HEK293T (cell line): Measurements from ENCODE around the gene CYB561A3.

Source experiments
- ARNT ChIP-seq: fragments of 450-650 bp; IDR thresholded peaks from 2 replicates; pipeline ENCODE4 v1.6.1; 2017; ENCODE audit warnings: mild to moderate bottlenecking
- BHLHE40 ChIP-seq: fragments of 450-650 bp; IDR thresholded peaks from 2 replicates; pipeline ENCODE4 v1.6.1; 2016; ENCODE audit warnings: mild to moderate bottlenecking, moderate library complexity, borderline replicate concordance
- CTBP1 ChIP-seq: fragments of 450-650 bp; IDR thresholded peaks from 2 replicates; pipeline ENCODE4 v1.6.1; 2016; ENCODE audit warnings: borderline replicate concordance
- FOXA1 ChIP-seq: fragments of 450-650 bp; IDR thresholded peaks from 2 replicates; pipeline ENCODE4 v1.6.1; 2016; ENCODE audit warnings: mild to moderate bottlenecking
- FOXK2 ChIP-seq: fragments of 450-650 bp; IDR thresholded peaks from 2 replicates; pipeline ENCODE4 v1.6.1; 2016; ENCODE audit warnings: mild to moderate bottlenecking
- FOXM1 ChIP-seq: fragments of 450-650 bp; IDR thresholded peaks from 2 replicates; pipeline ENCODE4 v1.6.1; 2017; ENCODE audit warnings: mild to moderate bottlenecking, borderline replicate concordance
- HDGF ChIP-seq: fragments of 450-650 bp; IDR thresholded peaks from 2 replicates; pipeline ENCODE4 v1.6.1; 2017; ENCODE audit warnings: antibody characterized with exemption, borderline replicate concordance
- LEF1 ChIP-seq: fragments of 450-650 bp; IDR thresholded peaks from 2 replicates; pipeline ENCODE4 v1.6.1; 2017; ENCODE audit warnings: mild to moderate bottlenecking, borderline replicate concordance
- PKNOX1 ChIP-seq: fragments of 450-650 bp; IDR thresholded peaks from 2 replicates; pipeline ENCODE4 v1.6.1; 2016
- SP1 ChIP-seq: fragments of 450-650 bp; IDR thresholded peaks from 2 replicates; pipeline ENCODE4 v1.6.1; 2017
- SUZ12 ChIP-seq: fragments of 450-650 bp; IDR thresholded peaks from 2 replicates; pipeline ENCODE4 v1.6.1; 2016; ENCODE audit warnings: mild to moderate bottlenecking
- TARDBP ChIP-seq: fragments of 450-650 bp; IDR thresholded peaks from 2 replicates; pipeline ENCODE4 v1.6.1; 2016
- ZNF384 ChIP-seq: fragments of 450-650 bp; IDR thresholded peaks from 2 replicates; pipeline ENCODE4 v1.6.1; 2016

- TF ChIP-seq SP1 (no peak), FOXK2 (no peak), TARDBP (no peak), FOXM1 (no peak), ZNF384 (no peak), LEF1 (no peak), ARNT (no peak), HDGF (no peak), CTBP1 (no peak), FOXA1 (no peak), SUZ12 (no peak), PKNOX1 (no peak), BHLHE40 (no peak)
Observed at GRCh38 chr11:61390161-61390560, 28.5 kb upstream of the CYB561A3 start.
